ENCODE results near the gene GNPTG. TPM values are rescaled to one million over a fixed set of nuclear protein-coding genes. Genes with fewer than 3 reads are reported as not detected.

Gene GNPTG
- total and polyA plus RNA-seq, 2 of the 13 experiments (the other 11 are each of a cell fraction or from before 2014, with no cell fraction given), result 22.7 to 71.1 TPM

- TF ChIP-seq SETDB1 (CRISPR knock-in tag; IDR thresholded peaks at IDR 0.05; ENCODE audit: borderline replicate concordance) (no peak), IRF2 (CRISPR knock-in tag; IDR thresholded peaks at IDR 0.05) (no peak), ZNF572 (CRISPR knock-in tag; IDR thresholded peaks at IDR 0.05) (no peak), CREB1 (IDR thresholded peaks at IDR 0.05) (no peak), CREB1 (CRISPR knock-in tag; IDR thresholded peaks at IDR 0.05) (no peak), TMF1 (CRISPR knock-in tag; IDR thresholded peaks at IDR 0.05; ENCODE audit: low read depth) (no peak), SIX1 (CRISPR knock-in tag; IDR thresholded peaks at IDR 0.05; ENCODE audit: borderline replicate concordance) (no peak), ZC3H4 (CRISPR knock-in tag; IDR thresholded peaks at IDR 0.05; ENCODE audit: borderline replicate concordance) (no peak), SNAI1 (CRISPR knock-in tag; IDR thresholded peaks at IDR 0.05; ENCODE audit: borderline replicate concordance) (no peak), ZNF747 (CRISPR knock-in tag; IDR thresholded peaks at IDR 0.05; ENCODE audit: borderline replicate concordance) (no peak), E2F5 (CRISPR knock-in tag; conservative IDR thresholded peaks at IDR 0.05) (no peak), KDM1A (CRISPR knock-in tag; IDR thresholded peaks at IDR 0.05) (no peak), MXI1 (IDR thresholded peaks at IDR 0.05; ENCODE audit: borderline replicate concordance, low read depth, low read length) (0 out of 3 replicates have a peak, but pooled peaks have one; percentile 12), ZNF557 (CRISPR knock-in tag; IDR thresholded peaks at IDR 0.05) (no peak), ZNF552 (CRISPR knock-in tag; IDR thresholded peaks at IDR 0.05; ENCODE audit: borderline replicate concordance) (no peak), NFE2 (CRISPR knock-in tag; IDR thresholded peaks at IDR 0.05) (no peak), RCOR2 (CRISPR knock-in tag; IDR thresholded peaks at IDR 0.05) (no peak), NCOA5 (CRISPR knock-in tag; IDR thresholded peaks at IDR 0.05) (no peak), CBX1 (IDR thresholded peaks at IDR 0.05; ENCODE audit: low read depth) (no peak)
- TF ChIP-seq, protein P1, sequence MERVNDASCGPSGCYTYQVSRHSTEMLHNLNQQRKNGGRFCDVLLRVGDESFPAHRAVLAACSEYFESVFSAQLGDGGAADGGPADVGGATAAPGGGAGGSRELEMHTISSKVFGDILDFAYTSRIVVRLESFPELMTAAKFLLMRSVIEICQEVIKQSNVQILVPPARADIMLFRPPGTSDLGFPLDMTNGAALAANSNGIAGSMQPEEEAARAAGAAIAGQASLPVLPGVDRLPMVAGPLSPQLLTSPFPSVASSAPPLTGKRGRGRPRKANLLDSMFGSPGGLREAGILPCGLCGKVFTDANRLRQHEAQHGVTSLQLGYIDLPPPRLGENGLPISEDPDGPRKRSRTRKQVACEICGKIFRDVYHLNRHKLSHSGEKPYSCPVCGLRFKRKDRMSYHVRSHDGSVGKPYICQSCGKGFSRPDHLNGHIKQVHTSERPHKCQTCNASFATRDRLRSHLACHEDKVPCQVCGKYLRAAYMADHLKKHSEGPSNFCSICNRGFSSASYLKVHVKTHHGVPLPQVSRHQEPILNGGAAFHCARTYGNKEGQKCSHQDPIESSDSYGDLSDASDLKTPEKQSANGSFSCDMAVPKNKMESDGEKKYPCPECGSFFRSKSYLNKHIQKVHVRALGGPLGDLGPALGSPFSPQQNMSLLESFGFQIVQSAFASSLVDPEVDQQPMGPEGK (CRISPR knock-in tag; IDR thresholded peaks at IDR 0.05), result no peak
- TF ChIP-seq, protein P2, sequence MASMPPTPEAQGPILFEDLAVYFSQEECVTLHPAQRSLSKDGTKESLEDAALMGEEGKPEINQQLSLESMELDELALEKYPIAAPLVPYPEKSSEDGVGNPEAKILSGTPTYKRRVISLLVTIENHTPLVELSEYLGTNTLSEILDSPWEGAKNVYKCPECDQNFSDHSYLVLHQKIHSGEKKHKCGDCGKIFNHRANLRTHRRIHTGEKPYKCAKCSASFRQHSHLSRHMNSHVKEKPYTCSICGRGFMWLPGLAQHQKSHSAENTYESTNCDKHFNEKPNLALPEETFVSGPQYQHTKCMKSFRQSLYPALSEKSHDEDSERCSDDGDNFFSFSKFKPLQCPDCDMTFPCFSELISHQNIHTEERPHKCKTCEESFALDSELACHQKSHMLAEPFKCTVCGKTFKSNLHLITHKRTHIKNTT (CRISPR knock-in tag; IDR thresholded peaks at IDR 0.05), result no peak
- TF ChIP-seq, protein P3, sequence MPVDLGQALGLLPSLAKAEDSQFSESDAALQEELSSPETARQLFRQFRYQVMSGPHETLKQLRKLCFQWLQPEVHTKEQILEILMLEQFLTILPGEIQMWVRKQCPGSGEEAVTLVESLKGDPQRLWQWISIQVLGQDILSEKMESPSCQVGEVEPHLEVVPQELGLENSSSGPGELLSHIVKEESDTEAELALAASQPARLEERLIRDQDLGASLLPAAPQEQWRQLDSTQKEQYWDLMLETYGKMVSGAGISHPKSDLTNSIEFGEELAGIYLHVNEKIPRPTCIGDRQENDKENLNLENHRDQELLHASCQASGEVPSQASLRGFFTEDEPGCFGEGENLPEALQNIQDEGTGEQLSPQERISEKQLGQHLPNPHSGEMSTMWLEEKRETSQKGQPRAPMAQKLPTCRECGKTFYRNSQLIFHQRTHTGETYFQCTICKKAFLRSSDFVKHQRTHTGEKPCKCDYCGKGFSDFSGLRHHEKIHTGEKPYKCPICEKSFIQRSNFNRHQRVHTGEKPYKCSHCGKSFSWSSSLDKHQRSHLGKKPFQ (CRISPR knock-in tag; IDR thresholded peaks at IDR 0.05; ENCODE audit: insufficient replicate concordance), result no peak
These were observed 11.8 kb downstream of the GNPTG start (continued) for GRCh38 chr16:1363501-1364041.
